GM19351 (cell line): ENCODE data around the gene NUP210.

ENCODE experiments used
- ATAC-seq: cut with Tn5 transposase; IDR thresholded peaks from one replicate; pipeline ENCODE4 v1.9.1; 2021; ENCODE audit warnings: mild to moderate bottlenecking, moderate library complexity; ENCODE audit not compliant: unreplicated experiment

Gene NUP210

GRCh38 chr3:13407926-13408325 lies 12.2 kb downstream of the NUP210 start:
- ATAC-seq = no peak

GRCh38 chr3:13407475-13407874 lies 12.6 kb downstream of the NUP210 start:
- no peak for ATAC-seq

- ATAC-seq = no peak
Observed at GRCh38 chr3:13406190-13406589, 13.9 kb downstream of the NUP210 start.

GRCh38 chr3:13405614-13406013 lies 14.5 kb downstream of the NUP210 start:
- ATAC-seq = no peak

GRCh38 chr3:13404626-13405452 lies 15.3 kb downstream of the NUP210 start:
- ATAC-seq = no peak

DNA sequence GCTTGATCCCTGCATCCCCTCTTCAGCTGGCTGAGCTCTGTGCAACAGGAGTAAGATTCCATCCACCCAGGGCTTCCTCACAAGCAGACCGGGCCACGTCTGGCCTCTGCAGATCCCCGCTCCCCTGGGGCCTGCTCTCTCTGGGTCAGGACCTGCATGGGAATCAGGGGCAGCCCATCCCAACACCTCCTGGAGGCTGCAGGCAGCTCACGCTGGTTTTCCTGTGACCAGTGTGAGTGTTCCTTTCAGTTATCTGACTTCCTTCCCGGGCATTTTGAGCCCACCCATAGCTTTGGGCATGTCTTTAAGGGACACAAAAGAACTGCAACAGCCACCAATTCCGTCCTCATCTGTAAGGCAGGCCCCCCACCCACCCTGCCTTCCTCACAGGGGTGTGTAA lies 16.3 kb downstream of the NUP210 start:
- ATAC-seq = no peak

DNA sequence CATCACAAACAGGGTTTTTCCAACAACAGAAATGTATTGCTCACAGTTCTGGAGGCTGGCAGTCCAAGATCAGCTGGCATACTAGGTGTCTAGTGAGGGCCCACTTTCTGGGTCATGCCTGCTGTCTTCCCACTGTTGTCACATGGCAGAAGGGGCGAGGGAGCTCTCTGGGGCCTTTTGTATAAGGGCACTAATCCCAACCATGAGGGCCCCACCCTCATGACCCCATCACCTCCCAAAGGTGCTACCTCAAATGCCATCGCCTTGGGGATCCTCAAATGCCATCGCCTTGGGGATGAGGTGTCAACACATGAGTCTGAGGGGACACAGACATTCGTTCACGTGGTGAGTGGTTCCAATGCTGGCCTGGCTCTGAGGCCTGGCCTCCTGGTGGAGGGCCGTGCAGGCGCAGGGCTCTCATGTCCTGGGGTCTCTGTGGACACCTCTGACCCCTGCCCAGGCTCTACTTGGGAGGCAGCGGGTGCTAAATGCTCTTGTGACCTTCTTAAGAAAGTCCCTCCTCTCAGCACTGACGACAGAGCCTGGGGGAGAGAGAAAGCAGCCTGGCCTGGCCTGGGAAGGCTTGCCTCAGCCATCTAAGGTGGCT lies 16.8 kb downstream of the NUP210 start:
- no peak for ATAC-seq

- no peak for ATAC-seq
Observed at GRCh38 chr3:13401149-13401548, 19.0 kb downstream of the NUP210 start.

DNA sequence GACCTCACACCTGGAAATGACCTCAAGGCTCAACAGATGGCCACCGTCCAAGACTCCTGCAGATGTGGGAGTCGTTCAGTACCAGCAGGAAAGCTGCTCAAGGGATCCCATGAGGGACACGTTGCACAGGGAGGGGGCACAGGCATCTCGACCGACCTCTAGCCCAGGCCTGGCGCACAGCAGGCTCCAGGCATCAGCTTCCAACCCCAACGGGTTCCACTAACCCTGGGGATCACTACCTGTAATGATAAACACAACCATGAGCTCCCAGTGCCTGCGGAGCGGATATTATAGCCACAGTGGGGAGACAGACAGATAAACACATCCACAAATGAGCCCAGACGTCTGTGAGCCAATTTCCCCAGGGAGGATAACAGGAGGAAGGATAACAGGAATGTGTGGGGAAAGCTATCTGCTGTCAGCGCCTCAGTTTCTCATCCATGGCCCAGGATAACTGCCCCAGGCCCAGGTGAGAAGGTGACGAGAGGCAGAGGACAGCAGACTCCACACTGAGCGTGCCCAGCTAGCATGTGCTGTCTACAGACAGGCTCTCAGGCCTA lies 19.9 kb downstream of the NUP210 start:
- no peak for ATAC-seq

GRCh38 chr3:13399603-13400002 lies 20.5 kb downstream of the NUP210 start:
- ATAC-seq = no peak

GRCh38 chr3:13397316-13397715 lies 22.8 kb downstream of the NUP210 start:
- ATAC-seq = no peak

GRCh38 chr3:13394363-13394762 lies 25.8 kb downstream of the NUP210 start:
- ATAC-seq = no peak

GRCh38 chr3:13393427-13394360 lies 26.4 kb downstream of the NUP210 start:
- no peak for ATAC-seq

- ATAC-seq = no peak
Observed at GRCh38 chr3:13391308-13391707, 28.8 kb downstream of the NUP210 start.

DNA sequence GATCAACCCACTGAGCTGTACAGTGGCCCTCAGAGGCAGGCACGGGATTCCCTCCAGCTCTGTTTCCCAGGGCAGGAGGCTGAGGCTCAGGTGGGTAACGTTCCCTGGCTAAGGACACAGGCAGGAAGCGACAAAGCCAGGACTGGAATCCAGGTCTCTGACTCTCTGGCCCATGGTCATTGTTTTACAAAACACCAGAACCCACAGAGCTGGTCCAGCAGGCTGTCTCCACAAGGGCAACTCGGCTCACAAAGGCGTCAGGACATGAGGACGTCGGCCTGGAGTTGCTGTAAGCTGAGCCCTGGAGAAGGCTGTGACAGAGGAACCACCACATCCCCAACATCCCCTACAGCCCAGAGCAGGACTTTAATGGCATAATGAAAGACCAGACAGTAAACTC lies 30.7 kb downstream of the NUP210 start:
- no peak for ATAC-seq

GRCh38 chr3:13388816-13389215 lies 31.3 kb downstream of the NUP210 start:
- no peak for ATAC-seq

DNA sequence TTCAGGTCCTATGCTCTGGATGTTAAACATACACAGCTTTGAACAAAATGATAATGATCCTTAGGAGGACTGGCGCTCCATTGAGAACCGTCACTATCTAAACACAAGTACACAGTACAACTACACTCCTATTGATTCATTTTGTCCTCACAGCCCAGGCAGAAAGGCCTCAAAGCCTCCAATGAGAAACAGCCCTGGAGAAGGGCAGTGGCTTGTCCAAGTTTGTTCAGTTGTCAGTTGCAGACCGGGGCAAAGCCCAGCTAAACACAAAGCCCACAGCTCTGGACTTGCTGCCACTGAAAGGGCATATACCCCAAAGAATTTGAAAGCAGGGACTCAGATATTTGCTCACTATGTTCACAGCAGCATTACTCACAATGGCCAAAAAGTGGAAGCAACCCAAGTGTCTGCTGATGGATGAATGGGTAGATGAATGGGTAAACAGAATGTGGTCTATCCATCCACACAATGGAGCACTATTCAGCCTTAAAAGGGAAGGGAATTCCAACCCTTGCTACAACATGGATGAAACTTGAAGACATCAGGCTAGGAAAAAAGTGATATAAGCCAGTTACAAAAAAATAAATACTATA lies 34.7 kb downstream of the NUP210 start:
- no peak for ATAC-seq

DNA sequence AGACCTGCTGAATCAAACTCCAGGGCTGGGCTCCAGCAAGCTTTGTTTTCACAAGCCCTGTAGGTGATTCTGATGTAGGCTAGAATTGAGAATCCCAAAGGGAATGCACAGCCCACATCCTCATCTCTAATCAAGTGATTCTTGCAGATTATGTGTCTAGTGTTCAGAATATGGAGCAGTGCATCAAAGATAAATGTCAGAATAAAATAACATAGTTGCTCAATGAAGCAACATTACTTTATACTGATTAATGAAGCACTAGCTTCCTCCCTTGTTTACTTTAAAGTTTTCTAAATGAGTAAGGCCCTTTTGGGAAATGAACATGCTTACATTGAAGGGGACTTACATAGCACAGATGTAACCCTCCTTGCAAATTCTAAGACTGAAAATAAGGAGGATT lies 39.2 kb downstream of the NUP210 start:
- no peak for ATAC-seq

GRCh38 chr3:13379201-13379830 lies 40.8 kb downstream of the NUP210 start:
- no peak for ATAC-seq

GRCh38 chr3:13378155-13378554 lies 42.0 kb downstream of the NUP210 start:
- peak; percentile 51 for ATAC-seq
